ENCODE results near the gene DCST2.

The DCST2 gene

DNA sequence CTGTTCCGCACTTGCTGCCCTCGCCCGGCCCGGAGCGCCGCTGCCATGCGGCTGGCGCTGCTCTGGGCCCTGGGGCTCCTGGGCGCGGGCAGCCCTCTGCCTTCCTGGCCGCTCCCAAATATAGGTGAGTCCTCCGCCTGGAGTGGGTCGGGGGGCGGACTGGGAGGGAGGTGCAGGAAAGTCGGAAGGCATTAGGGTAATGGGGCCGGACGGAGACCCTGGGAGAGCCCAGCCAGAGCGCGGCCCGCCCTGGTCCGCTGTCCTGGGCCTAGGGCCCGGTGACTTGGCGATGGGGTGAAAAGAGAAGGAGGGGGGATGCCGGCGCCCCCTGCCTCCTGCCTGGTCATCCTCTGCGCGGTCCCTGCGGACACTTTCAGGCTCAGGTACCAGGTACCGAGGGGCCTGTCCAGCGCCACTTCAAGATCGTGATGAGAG, 17.8 kb upstream of the DCST2 start:
- H2AFZ ChIP-seq (ENCODE audit: insufficient read depth, low read length, poor library complexity): peak overlapping the region; percentile 60
- WGBS (ENCODE audit: extremely low coverage, insufficient coverage, insufficient read length): no CpG with 5 or more reads among the region's 31 CpGs
- H3K79me2 ChIP-seq (ENCODE audit: control insufficient read depth, insufficient read depth, low read length, poor library complexity): peaks cover 4% of the 10 kb centered on the region

DNA sequence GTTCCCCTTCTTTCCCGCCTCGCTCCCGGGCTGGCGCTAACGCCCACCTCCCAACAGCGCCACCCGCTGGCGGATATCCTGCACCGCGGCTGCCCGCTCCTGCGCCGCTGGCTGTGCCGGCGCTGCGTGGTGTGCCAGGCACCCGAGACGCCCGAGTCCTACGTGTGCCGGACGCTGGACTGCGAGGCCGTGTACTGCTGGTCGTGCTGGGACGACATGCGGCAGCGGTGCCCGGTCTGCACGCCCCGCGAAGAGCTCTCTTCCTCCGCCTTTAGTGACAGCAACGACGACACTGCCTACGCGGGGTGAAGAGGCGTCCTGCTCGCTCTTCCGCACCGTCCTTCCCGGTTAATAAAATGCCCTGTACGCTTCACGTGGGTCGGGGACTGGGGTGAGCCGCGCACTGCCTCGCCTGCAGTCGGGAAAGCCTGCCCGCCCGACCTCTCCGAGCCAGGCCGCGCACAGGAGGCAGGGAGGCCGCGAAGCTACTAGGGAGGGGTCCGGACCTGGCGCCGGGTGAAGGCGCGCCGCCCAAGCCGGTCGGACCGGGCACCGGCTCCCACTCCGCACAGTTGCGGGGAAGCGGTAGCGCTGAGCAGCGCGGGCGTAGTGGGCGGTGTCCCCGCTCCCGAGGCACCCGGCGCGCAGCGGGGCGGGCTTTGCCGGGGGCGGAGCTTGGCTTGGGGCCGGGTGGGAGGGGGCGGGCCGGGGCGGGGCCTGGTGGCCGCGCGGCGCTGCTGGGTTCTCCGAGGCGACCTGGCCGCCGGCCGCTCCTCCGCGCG, 17.2 kb upstream of the DCST2 start, which contains the start of gene ADAM15:
Gene ADAM15 (plus strand): TSS at position 757 of the 782 bp plus-strand sequence. CDS start 71 bp downstream, outside the sequence.
- Histone ChIP-seq H2BK12ac (ENCODE audit: low read length) (peak within 1 kb of the TSS; percentile 51), H3K79me2 (ENCODE audit: control insufficient read depth, insufficient read depth, low read length, poor library complexity) (peaks cover 4% of the 10 kb centered on the region), H3K27me3 (ENCODE audit: insufficient read depth, low read length) (no peaks in the 10 kb centered on the region), H3K18ac (ENCODE audit: low read length) (peak within 1 kb of the TSS; percentile 71), H3K79me1 (ENCODE audit: low read length) (peaks cover 7% of the 10 kb centered on the region), H3K4me2 (ENCODE audit: low read length) (peak within 1 kb of the TSS; percentile 97), H3K9ac (ENCODE audit: low read length) (peak within 1 kb of the TSS; percentile 73), H2BK5ac (ENCODE audit: low read depth, low read length, poor library complexity) (peak within 1 kb of the TSS; percentile 67), H3K36me3 (ENCODE audit: control insufficient read depth in 1 of 2, insufficient read depth in 2 of 2, low read length in 2 of 2) (peaks cover 0 to 3% of the 10 kb centered on the region in 2 experiments), H3K4ac (ENCODE audit: low read depth, low read length) (peak within 1 kb of the TSS; percentile 54), H4K8ac (ENCODE audit: low read depth, low read length) (peak within 1 kb of the TSS; percentile 63), H3K14ac (ENCODE audit: low read length) (peak within 1 kb of the TSS; percentile 49), H3K27ac (ENCODE audit: low read depth, low read length) (peak within 1 kb of the TSS; percentile 62), H2AK5ac (ENCODE audit: low read length) (peak within 1 kb of the TSS; percentile 20), H4K91ac (ENCODE audit: low read depth, low read length) (peak within 1 kb of the TSS; percentile 93), H2BK120ac (ENCODE audit: insufficient read depth, low read length, poor library complexity) (peak within 1 kb of the TSS; percentile 69), H3K23ac (ENCODE audit: low read length) (no peak within 1 kb of the TSS), H3K4me1 (ENCODE audit: control insufficient read depth in 1 of 2, insufficient read depth in 2 of 2, low read length in 2 of 2) (peaks cover 18 to 27% of the 10 kb centered on the region in 2 experiments), H2AFZ (ENCODE audit: insufficient read depth, low read length, poor library complexity) (peak within 1 kb of the TSS; percentile 80), H3K9me3 (ENCODE audit: insufficient read depth, low read depth, low read length) (no peaks in the 10 kb centered on the region), H4K12ac (ENCODE audit: low read depth, low read length) (peak within 1 kb of the TSS; percentile 4), H3K4me3 (ENCODE audit: low read depth, low read length) (peak within 1 kb of the TSS; percentile 78)
- peak; percentile 90 to 96 for DNase-seq
- WGBS (ENCODE audit: extremely low coverage, insufficient coverage, insufficient read length): no CpG with 5 or more reads among the region's 99 CpGs

More for the DNA sequence above, 17.8 kb upstream of the DCST2 start:
- Histone ChIP-seq H2BK12ac (ENCODE audit: low read length) (no peak overlapping the region), H3K27ac (ENCODE audit: low read depth, low read length) (no peak overlapping the region), H4K8ac (ENCODE audit: low read depth, low read length) (peak overlapping the region; percentile 43), H3K4me1 (ENCODE audit: control insufficient read depth in 1 of 2, insufficient read depth in 2 of 2, low read length in 2 of 2) (peaks cover 18 to 27% of the 10 kb centered on the region in 2 experiments), H3K4me2 (ENCODE audit: low read length) (peak overlapping the region; percentile 91), H3K18ac (ENCODE audit: low read length) (peak overlapping the region; percentile 71), H3K23ac (ENCODE audit: low read length) (no peak overlapping the region), H3K79me1 (ENCODE audit: low read length) (peaks cover 7% of the 10 kb centered on the region), H3K9ac (ENCODE audit: low read length) (no peak overlapping the region), H2BK5ac (ENCODE audit: low read depth, low read length, poor library complexity) (no peak overlapping the region), H3K4me3 (ENCODE audit: low read depth, low read length) (peak overlapping the region; percentile 69), H3K4ac (ENCODE audit: low read depth, low read length) (no peak overlapping the region), H3K14ac (ENCODE audit: low read length) (peak overlapping the region; percentile 49), H3K27me3 (ENCODE audit: insufficient read depth, low read length) (no peaks in the 10 kb centered on the region), H3K36me3 (ENCODE audit: control insufficient read depth in 1 of 2, insufficient read depth in 2 of 2, low read length in 2 of 2) (peaks cover 0 to 3% of the 10 kb centered on the region in 2 experiments), H2BK120ac (ENCODE audit: insufficient read depth, low read length, poor library complexity) (peak overlapping the region; percentile 26), H2AK5ac (ENCODE audit: low read length) (no peak overlapping the region), H4K91ac (ENCODE audit: low read depth, low read length) (no peak overlapping the region), H4K12ac (ENCODE audit: low read depth, low read length) (no peak overlapping the region), H3K9me3 (ENCODE audit: insufficient read depth, low read depth, low read length) (no peaks in the 10 kb centered on the region)
- DNase-seq: no peak

DNA sequence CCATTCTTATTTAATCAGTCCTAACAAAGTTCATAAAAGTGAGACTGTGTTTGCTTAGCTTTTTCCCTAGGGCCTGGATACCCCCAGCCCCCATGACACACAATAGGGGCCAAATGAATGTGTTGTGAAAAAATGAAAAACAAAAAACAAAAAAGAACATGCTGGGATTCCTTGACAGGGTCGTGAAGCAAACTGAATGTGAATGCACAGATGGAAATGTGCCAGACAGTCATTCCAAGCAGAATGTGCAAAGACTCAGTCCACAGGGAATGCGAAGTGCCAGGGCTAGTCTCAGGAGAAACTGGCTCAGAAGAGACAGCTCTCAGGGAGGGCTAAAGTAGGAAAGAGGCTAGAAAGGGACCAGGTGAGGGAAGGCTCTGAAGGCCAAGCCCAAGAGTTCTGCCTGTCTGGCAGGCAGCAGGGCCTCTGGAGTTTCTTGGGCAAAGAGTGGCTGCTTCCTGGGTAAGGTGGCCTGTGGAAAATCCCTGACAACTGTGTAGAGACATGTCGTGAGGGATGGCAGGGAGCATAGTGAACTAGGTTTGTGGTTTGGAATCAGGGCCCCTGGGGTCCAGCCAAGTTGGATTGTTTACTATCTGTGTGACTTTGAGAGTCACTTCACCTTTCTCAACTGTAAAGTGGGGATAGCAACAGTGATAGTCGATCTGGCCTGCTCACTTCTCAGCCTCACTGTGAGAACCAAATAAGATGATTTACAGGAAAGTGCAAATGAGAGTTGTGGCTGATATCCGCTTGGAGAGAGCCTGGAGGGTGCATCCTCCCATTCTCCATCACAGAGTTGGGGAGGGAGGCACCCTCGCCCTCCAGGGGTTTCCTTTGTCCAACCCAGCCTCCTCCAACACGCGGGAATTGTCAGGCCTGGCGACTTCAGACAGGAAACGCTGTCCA, 16.3 kb upstream of the DCST2 start:
- Histone ChIP-seq H2BK120ac (ENCODE audit: insufficient read depth, low read length, poor library complexity) (no peak overlapping the region), H3K27ac (ENCODE audit: low read depth, low read length) (peak overlapping the region; percentile 9), H3K4me3 (ENCODE audit: low read depth, low read length) (no peak overlapping the region), H2BK5ac (ENCODE audit: low read depth, low read length, poor library complexity) (no peak overlapping the region), H3K14ac (ENCODE audit: low read length) (no peak overlapping the region), H2BK12ac (ENCODE audit: low read length) (no peak overlapping the region), H2AK5ac (ENCODE audit: low read length) (no peak overlapping the region), H3K4ac (ENCODE audit: low read depth, low read length) (no peak overlapping the region), H3K27me3 (ENCODE audit: insufficient read depth, low read length) (no peaks in the 10 kb centered on the region), H2AFZ (ENCODE audit: insufficient read depth, low read length, poor library complexity) (peak overlapping the region; percentile 80), H3K4me1 (ENCODE audit: control insufficient read depth in 1 of 2, insufficient read depth in 2 of 2, low read length in 2 of 2) (peaks cover 18 to 27% of the 10 kb centered on the region in 2 experiments), H3K79me2 (ENCODE audit: control insufficient read depth, insufficient read depth, low read length, poor library complexity) (peaks cover 4% of the 10 kb centered on the region), H3K9me3 (ENCODE audit: insufficient read depth, low read depth, low read length) (no peaks in the 10 kb centered on the region), H3K79me1 (ENCODE audit: low read length) (peaks cover 7% of the 10 kb centered on the region), H4K91ac (ENCODE audit: low read depth, low read length) (no peak overlapping the region), H3K36me3 (ENCODE audit: control insufficient read depth in 1 of 2, insufficient read depth in 2 of 2, low read length in 2 of 2) (no peaks in the 10 kb centered on the region), H3K18ac (ENCODE audit: low read length) (no peak overlapping the region), H4K12ac (ENCODE audit: low read depth, low read length) (no peak overlapping the region), H3K9ac (ENCODE audit: low read length) (no peak overlapping the region), H3K4me2 (ENCODE audit: low read length) (peak overlapping the region; percentile 97), H3K23ac (ENCODE audit: low read length) (no peak overlapping the region), H4K8ac (ENCODE audit: low read depth, low read length) (peak overlapping the region; percentile 41)
- DNase-seq: peak; percentile 56 to 78
- WGBS (ENCODE audit: extremely low coverage, insufficient coverage, insufficient read length): no CpG with 5 or more reads among the region's 10 CpGs
